SK-N-SH treated with all-trans-retinoic acid at 6 μM for 48 hours (cell line): ENCODE results near the gene SYNPO2.

ENCODE experiments used
- BACH2 ChIP-seq: fragments of 250-450 bp; sonication (Bioruptor Pico); IDR thresholded peaks from 2 replicates; pipeline ENCODE4 v1.9.0; 2021; ENCODE audit warnings: mild to moderate bottlenecking, borderline replicate concordance
- CSDC2 ChIP-seq: fragments of 250-450 bp; sonication (Bioruptor Pico); IDR thresholded peaks from 2 replicates; pipeline ENCODE4 v1.5.0; 2020; ENCODE audit warnings: mild to moderate bottlenecking, moderate library complexity
- ESRRG ChIP-seq: fragments of 250-450 bp; sonication (Bioruptor Pico); IDR thresholded peaks from 2 replicates; pipeline ENCODE4 v1.6.1; 2021; ENCODE audit warnings: mild to moderate bottlenecking
- ZFP30 ChIP-seq: fragments of 450-650 bp; formaldehyde crosslinking; IDR thresholded peaks from 2 replicates; pipeline ENCODE4 v1.5.0; 2022; ENCODE audit warnings: mild to moderate bottlenecking, moderate library complexity

GRCh38 chr4:118888666-118889311 is at the start of gene SYNPO2:
- TF ChIP-seq ESRRG (CRISPR knock-in tag) (no peak), ZFP30 (no peak), CSDC2 (CRISPR knock-in tag) (no peak), BACH2 (CRISPR knock-in tag) (no peak)
